Activated naive CD4-positive, alpha-beta T cell (primary cell): Measurements from ENCODE around the gene BTK.

Experiments used
- DNase-seq, 4 experiments: peaks; one replicate each; lab custom pipeline; 2025; lab: John Stamatoyannopoulos, UW

The BTK gene

GRCh38 chrX:101385795-101386541 lies at the start of gene BTK:
TSS of gene BTK (minus strand) at chrX:101386191. CDS start at chrX:101375284, 10,907 bp downstream.
- DNase-seq, result no peak

GRCh38 chrX:101430457-101431078 lies 44.6 kb upstream of the BTK start:
- no peak for DNase-seq

- DNase-seq, result no peak
These were observed 43.9 kb upstream of the BTK start for GRCh38 chrX:101429934-101430333.

GRCh38 chrX:101427954-101428353 lies 42.0 kb upstream of the BTK start:
- no peak for DNase-seq

- DNase-seq, result no peak
These were observed 33.5 kb upstream of the BTK start for GRCh38 chrX:101419489-101419888.

GRCh38 chrX:101417981-101418841 lies 32.2 kb upstream of the BTK start:
- peak in 2 of 4 experiments; percentile 1 for DNase-seq

GRCh38 chrX:101417190-101417589 lies 31.2 kb upstream of the BTK start:
- DNase-seq, result no peak

- no peak for DNase-seq
These were observed 30.7 kb upstream of the BTK start for GRCh38 chrX:101416691-101417090.

GRCh38 chrX:101415180-101416145 lies 29.5 kb upstream of the BTK start:
- DNase-seq, result no peak

- DNase-seq, result no peak
These were observed 26.0 kb upstream of the BTK start for GRCh38 chrX:101411984-101412383.

GRCh38 chrX:101410461-101410860 lies 24.5 kb upstream of the BTK start:
- DNase-seq, result no peak

- no peak for DNase-seq
These were observed 23.1 kb upstream of the BTK start for GRCh38 chrX:101409043-101409442.

GRCh38 chrX:101408532-101408841 lies 22.5 kb upstream of the BTK start:
- no peak for DNase-seq

- DNase-seq, result peak; percentile 47 to 69 (median 63)
These were observed 21.9 kb upstream of the BTK start, which contains the start of the genes GLA and HNRNPH2 for GRCh38 chrX:101407748-101408531. TSS of gene GLA (minus strand) at chrX:101407925. CDS start at chrX:101407903, 22 bp downstream. TSS of gene HNRNPH2 (plus strand) at chrX:101408222. CDS start at chrX:101411989, 3,767 bp downstream.

- DNase-seq, result no peak
These were observed 21.3 kb upstream of the BTK start for GRCh38 chrX:101407167-101407747.

- DNase-seq, result no peak
These were observed 13.8 kb upstream of the BTK start for GRCh38 chrX:101399825-101400224.

- no peak for DNase-seq
These were observed 12.7 kb upstream of the BTK start for GRCh38 chrX:101398694-101399093.

- no peak for DNase-seq
These were observed 11.8 kb upstream of the BTK start for GRCh38 chrX:101397779-101398178.

- DNase-seq, result no peak
These were observed 9.8 kb upstream of the BTK start for GRCh38 chrX:101395789-101396188.

- no peak for DNase-seq
These were observed 8.4 kb upstream of the BTK start for GRCh38 chrX:101394372-101394771.
